CD4-positive, alpha-beta T cell (primary cell): ENCODE results near the gene ZC3H7A. TPM values are rescaled to one million over a fixed set of nuclear protein-coding genes. Genes with fewer than 3 reads are reported as not detected.

ENCODE experiments used
- ATAC-seq: fragments of 200-7000 bp; cut with Tn5 transposase; one replicate; pipeline ENCODE4 v1.10.0; 2022; ENCODE audit warnings: mild to moderate bottlenecking; ENCODE audit not compliant: poor library complexity
- CTCF ChIA-PET: fragments of 350-600 bp; sonication (Branson Sonifier 250); formaldehyde crosslinking; loops from one replicate; lab custom pipeline; 2021; ENCODE audit warnings: antibody characterized with exemption, inconsistent platforms; lab: Charles Lee
- POLR2A ChIA-PET: fragments of 350-600 bp; sonication (Branson Sonifier 250); formaldehyde crosslinking; loops from one replicate; lab custom pipeline; 2021; ENCODE audit warnings: antibody characterized with exemption, inconsistent platforms; lab: Charles Lee
- DNase-seq, 14 experiments: peaks; one replicate each; pipeline ENCODE4 v3.0.0-alpha.2; 2013 to 2020; ENCODE audit warnings: mixed read lengths in 2 of 14
- H3K27ac ChIP-seq, 2 donors: one replicate each; pipeline versions ENCODE4 v1.5.1 to v1.7.0; 2013; ENCODE audit warnings: low read length in 2 of 2, low read depth in 1 of 2, mild to moderate bottlenecking in 1 of 2
- H3K27me3 ChIP-seq, 2 experiments: 1 replicate in 1 of 2; 2 replicates in 1 of 2; pipeline versions ENCODE4 v1.6.1 to v1.7.0; 2013; ENCODE audit warnings: low read length in 2 of 2, control low read depth in 1 of 2, mild to moderate bottlenecking in 1 of 2, moderate library complexity in 1 of 2; ENCODE audit not compliant: insufficient read depth in 2 of 2, control insufficient read depth in 1 of 2
- H3K36me3 ChIP-seq: one replicate; pipeline ENCODE4 v1.6.1; 2013; ENCODE audit warnings: low read length, control low read depth; ENCODE audit not compliant: insufficient read depth
- H3K4me1 ChIP-seq: one replicate; pipeline ENCODE4 v1.6.1; 2013; ENCODE audit warnings: low read length, control low read depth; ENCODE audit not compliant: insufficient read depth
- H3K4me3 ChIP-seq: one replicate; pipeline ENCODE4 v1.5.1; 2013; ENCODE audit warnings: mild to moderate bottlenecking, low read length, moderate library complexity
- H3K9me3 ChIP-seq, 2 experiments: 1 replicate in 1 of 2; 2 replicates in 1 of 2; pipeline versions ENCODE4 v1.6.1 to v1.7.0; 2013; ENCODE audit warnings: low read length in 2 of 2, mild to moderate bottlenecking in 2 of 2, control low read depth in 1 of 2, moderate library complexity in 1 of 2; ENCODE audit not compliant: control insufficient read depth in 1 of 2, insufficient read depth in 1 of 2
- H3K27ac Mint-ChIP-seq: one replicate; pipeline ENCODE4 v1.8.0; 2020; ENCODE audit warnings: mixed read lengths
- H3K27me3 Mint-ChIP-seq: one replicate; pipeline ENCODE4 v1.8.0; 2021; ENCODE audit warnings: mixed read lengths
- H3K36me3 Mint-ChIP-seq: one replicate; pipeline ENCODE4 v1.8.0; 2021; ENCODE audit warnings: low read depth, mixed read lengths
- H3K4me1 Mint-ChIP-seq: one replicate; pipeline ENCODE4 v1.8.0; 2021; ENCODE audit warnings: low read depth, mixed read lengths
- H3K4me3 Mint-ChIP-seq: one replicate; pipeline ENCODE4 v1.8.0; 2020; ENCODE audit warnings: mild to moderate bottlenecking, mixed read lengths
- H3K9me3 Mint-ChIP-seq: one replicate; pipeline ENCODE4 v1.8.0; 2020; ENCODE audit warnings: mixed read lengths
- CTCF ChIP-seq: fragments of 200-600 bp; IDR thresholded peaks from one replicate; pipeline ENCODE4 v1.8.0; 2022; ENCODE audit warnings: antibody characterized with exemption, mild to moderate bottlenecking
- intact Hi-C, 2 experiments: fragments of 100-400 bp; cut with DNase I in 1 of 2; cut with micrococcal nuclease in 1 of 2; formaldehyde crosslinking; loops; one replicate each; pipeline versions ENCODE4 v1.15.1 to v1.9.0; 2023 to 2025; cut with DNase I, micrococcal nuclease
- polyA plus RNA-seq, 2 donors: library from polyadenylated mRNA; unstranded; fragments of 120-200 nt; gene quantifications; one replicate each; pipeline ENCODE4 v1.2.1, GENCODE V29; 2013
- total RNA-seq, 174 experiments: library from RNA in 2 of 174; stranded (reverse) in 2 of 174; gene quantifications; one replicate each; pipeline ENCODE4 v1.2.3 and lab custom pipeline; 2021 to 2026

The ZC3H7A gene
- total RNA-seq (100 to 1,000 TPM; 131 to 143 TPM), total RNA-seq (lab: John Stamatoyannopoulos, UW) (38.7 to 159 (median 87.2) reads per million in 172 experiments)
- 59.1 TPM for polyA plus RNA-seq (2013, experiment 1 of 2)
- polyA plus RNA-seq (2013, experiment 2 of 2) = 68.7 TPM

GRCh38 chr16:11797166-11797956 is at the start of gene ZC3H7A:
Gene ZC3H7A, minus strand, starts transcription at chr16:11797258. Its CDS starts 14,904 bp downstream, at chr16:11782354.
- H3K9me3 ChIP-seq = no peaks in the 10 kb centered on the region
- H3K4me3 ChIP-seq = peak within 1 kb of the TSS; percentile 91
- Mint-ChIP-seq H3K4me1 (peaks cover 80% of the 10 kb centered on the region), H3K27me3 (no peaks in the 10 kb centered on the region), H3K27ac (peak within 1 kb of the TSS; percentile 100), H3K36me3 (peaks cover 44% of the 10 kb centered on the region), H3K9me3 (no peaks in the 10 kb centered on the region), H3K4me3 (peak within 1 kb of the TSS; percentile 97)
- no peaks in the 10 kb centered on the region for H3K36me3 ChIP-seq
- POLR2A ChIA-PET = interaction anchor here (0.6 to 6.2 kb wide), 27 partner anchors 10 to 855 kb away, joined by 3 to 168 read pairs (median 5); partner anchors contain the start of genes DEXI, GSPT1, RSL1D1 and SOCS1
- TF ChIP-seq CTCF = peak; percentile 65
- no peaks in the 10 kb centered on the region for H3K27me3 ChIP-seq
- H3K27ac ChIP-seq = peak within 1 kb of the TSS; percentile 93 to 94
- intact Hi-C loops = loop anchor here (1.0 to 5.0 kb wide), 8 partner anchors 14 to 855 kb away; partner anchors contain the start of genes TXNDC11 (in 2 of the 2), CLEC16A (in 1 of the 2), DEXI (in 1 of the 2) and GSPT1 (in 1 of the 2)
- CTCF ChIA-PET = interaction anchor here (0.6 to 3.8 kb wide), 26 partner anchors 10 to 445 kb away, joined by 3 to 37 read pairs (median 5); partner anchors contain the start of genes GSPT1 and TXNDC11
- DNase-seq (peak; percentile 82 to 98 (median 91)), ATAC-seq (peak; percentile 90)
- peaks cover 68% of the 10 kb centered on the region for H3K4me1 ChIP-seq

- DNase-seq (no peak), ATAC-seq (no peak)
- no peak overlapping the region for H3K27ac Mint-ChIP-seq
- Histone ChIP-seq H3K4me1 (peaks cover 9% of the 10 kb centered on the region), H3K4me3 (no peak overlapping the region), H3K27me3 (no peaks in the 10 kb centered on the region), H3K27ac (no peak overlapping the region), H3K36me3 (peaks cover 88% of the 10 kb centered on the region), H3K9me3 (no peaks in the 10 kb centered on the region)
- H3K4me3 Mint-ChIP-seq = no peak overlapping the region
- H3K27me3 Mint-ChIP-seq = no peaks in the 10 kb centered on the region
- no peaks in the 10 kb centered on the region for H3K9me3 Mint-ChIP-seq
- ChIA-PET CTCF (no interaction called here), POLR2A (no interaction called here)
- intact Hi-C loops = no loop called here
- H3K36me3 Mint-ChIP-seq = peaks cover 86% of the 10 kb centered on the region
- TF ChIP-seq CTCF = no peak
- H3K4me1 Mint-ChIP-seq = peaks cover 33% of the 10 kb centered on the region
These were observed 47.4 kb upstream of the ZC3H7A start for GRCh38 chr16:11844499-11844898.

- no peak for TF ChIP-seq CTCF
- Mint-ChIP-seq H3K27ac (no peak overlapping the region), H3K36me3 (peaks cover 86% of the 10 kb centered on the region), H3K4me3 (no peak overlapping the region), H3K9me3 (no peaks in the 10 kb centered on the region), H3K27me3 (no peaks in the 10 kb centered on the region), H3K4me1 (peaks cover 28% of the 10 kb centered on the region)
- peaks cover 87% of the 10 kb centered on the region for H3K36me3 ChIP-seq
- ATAC-seq = no peak
- ChIA-PET POLR2A (no interaction called here), CTCF (no interaction called here)
- no peak overlapping the region for H3K27ac ChIP-seq
- no peaks in the 10 kb centered on the region for H3K27me3 ChIP-seq
- no peak overlapping the region for H3K4me3 ChIP-seq
- DNase-seq = no peak
- no peaks in the 10 kb centered on the region for H3K9me3 ChIP-seq
- intact Hi-C loops = no loop called here
- H3K4me1 ChIP-seq = peaks cover 6% of the 10 kb centered on the region
These were observed 46.8 kb upstream of the ZC3H7A start for GRCh38 chr16:11843861-11844260.
